ENCODE results near the gene H1-8. TPM values are rescaled to one million over a fixed set of nuclear protein-coding genes. Genes with fewer than 3 reads are reported as not detected.

The H1-8 gene
- total RNA-seq, 1 donor from 2014 or later = not detected

GRCh38 chr3:129556890-129557547 is 14.0 kb downstream of the H1-8 start:
- no peak for DNase-seq (ENCODE audit: low spot score in 2 of 2)
- no peak for TF ChIP-seq CTCF (IDR thresholded peaks at IDR 0.05)
- intact Hi-C loops (cut with DNase I) = loop anchor here (1.0 kb wide), 1 partner anchor 69 kb away; no protein-coding TSS in a partner anchor
- Histone ChIP-seq H3K9me3 (no peaks in the 10 kb centered on the region), H3K27me3 (no peaks in the 10 kb centered on the region), H3K4me1 (peaks cover 29 to 63% of the 10 kb centered on the region in 2 donors), H3K36me3 (peaks cover 7 to 26% of the 10 kb centered on the region in 2 donors), H3K27ac (peak overlapping the region; percentile 74 to 93), H3K4me3 (no peak overlapping the region)

GRCh38 chr3:129557548-129557894 is 14.5 kb downstream of the H1-8 start:
- TF ChIP-seq CTCF (IDR thresholded peaks at IDR 0.05) = no peak
- peaks cover 11 to 31% of the 10 kb centered on the region in 2 donors for H3K36me3 ChIP-seq
- H3K27ac ChIP-seq = peak overlapping the region; percentile 74 to 93
- peaks cover 29 to 63% of the 10 kb centered on the region in 2 donors for H3K4me1 ChIP-seq
- no peaks in the 10 kb centered on the region for H3K9me3 ChIP-seq
- DNase-seq (ENCODE audit: low spot score in 2 of 2) = peak; percentile 53 to 87
- intact Hi-C loops (cut with DNase I) = loop anchor here (1.0 kb wide), 1 partner anchor 69 kb away; no protein-coding TSS in a partner anchor
- H3K4me3 ChIP-seq = no peak overlapping the region
- H3K27me3 ChIP-seq = no peaks in the 10 kb centered on the region

- Histone ChIP-seq H3K4me3 (no peak overlapping the region), H3K36me3 (peaks cover 14 to 38% of the 10 kb centered on the region in 2 donors), H3K4me1 (peaks cover 29 to 63% of the 10 kb centered on the region in 2 donors), H3K9me3 (no peaks in the 10 kb centered on the region), H3K27me3 (no peaks in the 10 kb centered on the region), H3K27ac (peak overlapping the region; percentile 74 to 93)
- no peak for TF ChIP-seq CTCF (IDR thresholded peaks at IDR 0.05)
- intact Hi-C loops (cut with DNase I) = loop anchor here (2.0 kb wide), 1 partner anchor 39 kb away; no protein-coding TSS in a partner anchor
- DNase-seq (ENCODE audit: low spot score in 2 of 2) = no peak
These were observed 15.3 kb downstream of the H1-8 start for GRCh38 chr3:129558081-129558771.

- no peak for TF ChIP-seq CTCF (IDR thresholded peaks at IDR 0.05)
- H3K36me3 ChIP-seq = peaks cover 18 to 44% of the 10 kb centered on the region in 2 donors
- no peak for DNase-seq (ENCODE audit: low spot score in 2 of 2)
- H3K4me1 ChIP-seq = peaks cover 29 to 66% of the 10 kb centered on the region in 2 donors
- no peaks in the 10 kb centered on the region for H3K27me3 ChIP-seq
- peak overlapping the region; percentile 74 to 93 for H3K27ac ChIP-seq
- intact Hi-C loops (cut with DNase I) = loop anchor here (2.0 kb wide), 1 partner anchor 38 kb away; no protein-coding TSS in a partner anchor
- H3K9me3 ChIP-seq = no peaks in the 10 kb centered on the region
- H3K4me3 ChIP-seq = no peak overlapping the region
These were observed 16.0 kb downstream of the H1-8 start for GRCh38 chr3:129558772-129559564.

GRCh38 chr3:129559565-129560079 is 16.6 kb downstream of the H1-8 start:
- Histone ChIP-seq H3K9me3 (no peaks in the 10 kb centered on the region), H3K4me1 (peaks cover 29 to 67% of the 10 kb centered on the region in 2 donors), H3K27ac (peak overlapping the region; percentile 91 to 93), H3K36me3 (peaks cover 20 to 44% of the 10 kb centered on the region in 2 donors), H3K27me3 (no peaks in the 10 kb centered on the region), H3K4me3 (no peak overlapping the region)
- TF ChIP-seq CTCF (IDR thresholded peaks at IDR 0.05) = no peak
- DNase-seq (ENCODE audit: low spot score in 2 of 2) = no peak
- intact Hi-C loops (cut with DNase I) = loop anchor here (2.0 to 5.0 kb wide), 4 partner anchors 37 to 117 kb away; partner anchors contain the start of gene IFT122
